ENCODE measurements around the gene PLEK. TPM values are rescaled to one million over a fixed set of nuclear protein-coding genes. Genes with fewer than 3 reads are reported as not detected.
"Not testable (repeated sequence)": the region's sequence is repeated elsewhere in the genome, so short reads cannot be mapped to it uniquely, and the experiment has no call there.

Gene PLEK
- total RNA-seq, 2 experiments from 2014 or later, result 0.60 to 0.89 TPM

GRCh38 chr2:68372485-68372884, 7.4 kb downstream of the PLEK start:
- Mint-ChIP-seq H3K27me3 (peaks cover 14% of the 10 kb centered on the region), H3K9me3 (ENCODE audit: low read depth) (no peaks in the 10 kb centered on the region), H3K4me3 (no peak overlapping the region), H3K36me3 (ENCODE audit: low read depth) (no peaks in the 10 kb centered on the region), H3K27ac (no peak overlapping the region), H3K4me1 (peaks cover 4% of the 10 kb centered on the region)
- no peak for ATAC-seq
- DNase-seq, result no peak
- ChIA-PET CTCF (interaction anchor here (2.1 kb wide), 1 partner anchor 12 kb away, joined by 6 read pairs; no protein-coding TSS in a partner anchor), POLR2A (no interaction called here)
- intact Hi-C loops (cut with DNase I, micrococcal nuclease), result no loop called here

GRCh38 chr2:68374184-68374583, 9.1 kb downstream of the PLEK start:
- H3K36me3 Mint-ChIP-seq (ENCODE audit: low read depth), result no peaks in the 10 kb centered on the region
- ChIA-PET CTCF (no interaction called here), POLR2A (no interaction called here)
- DNase-seq (no peak), ATAC-seq (no peak)
- H3K4me1 Mint-ChIP-seq, result peaks cover 4% of the 10 kb centered on the region
- H3K27ac Mint-ChIP-seq, result no peak overlapping the region
- intact Hi-C loops (cut with DNase I, micrococcal nuclease), result no loop called here
- H3K9me3 Mint-ChIP-seq (ENCODE audit: low read depth), result no peaks in the 10 kb centered on the region
- H3K4me3 Mint-ChIP-seq, result no peak overlapping the region
- peaks cover 12% of the 10 kb centered on the region for H3K27me3 Mint-ChIP-seq

GRCh38 chr2:68375582-68375981, 10.5 kb downstream of the PLEK start:
- intact Hi-C loops (cut with DNase I, micrococcal nuclease), result no loop called here
- DNase-seq (no peak), ATAC-seq (no peak)
- Mint-ChIP-seq H3K9me3 (ENCODE audit: low read depth) (no peaks in the 10 kb centered on the region), H3K27ac (no peak overlapping the region), H3K27me3 (peaks cover 16% of the 10 kb centered on the region), H3K4me1 (peaks cover 13% of the 10 kb centered on the region), H3K36me3 (ENCODE audit: low read depth) (no peaks in the 10 kb centered on the region), H3K4me3 (no peak overlapping the region)
- CTCF ChIA-PET, result no interaction called here
- POLR2A ChIA-PET, result no interaction called here

GRCh38 chr2:68377137-68377780, 12.2 kb downstream of the PLEK start:
- Mint-ChIP-seq H3K9me3 (ENCODE audit: low read depth) (no peaks in the 10 kb centered on the region), H3K4me1 (peaks cover 8% of the 10 kb centered on the region), H3K27me3 (peaks cover 14% of the 10 kb centered on the region), H3K36me3 (ENCODE audit: low read depth) (no peaks in the 10 kb centered on the region), H3K27ac (no peak overlapping the region), H3K4me3 (no peak overlapping the region)
- no peak for DNase-seq
- POLR2A ChIA-PET, result no interaction called here
- ATAC-seq, result no peak
- CTCF ChIA-PET, result no interaction called here
- intact Hi-C loops (cut with DNase I, micrococcal nuclease), result no loop called here

- H3K36me3 Mint-ChIP-seq (ENCODE audit: low read depth); H3K9me3 Mint-ChIP-seq (ENCODE audit: low read depth); H3K4me3 Mint-ChIP-seq; ATAC-seq; H3K27ac Mint-ChIP-seq; DNase-seq; H3K4me1 Mint-ChIP-seq; intact Hi-C loops (cut with DNase I, micrococcal nuclease): not testable (repeated sequence)
- CTCF ChIA-PET, result interaction anchor here (0.6 to 1.6 kb wide), 4 partner anchors 9 to 62 kb away, joined by 3 to 11 read pairs (median 4); no protein-coding TSS in a partner anchor
- POLR2A ChIA-PET, result interaction anchor here (0.6 kb wide), 1 partner anchor 31 kb away, joined by 3 read pairs; no protein-coding TSS in a partner anchor
- H3K27me3 Mint-ChIP-seq, result peaks cover 12% of the 10 kb centered on the region
Observed at GRCh38 chr2:68378779-68379178, 13.7 kb downstream of the PLEK start.

- ChIA-PET POLR2A (interaction anchor here (0.6 kb wide), 1 partner anchor 30 kb away, joined by 3 read pairs; no protein-coding TSS in a partner anchor), CTCF (interaction anchor here (0.6 to 1.6 kb wide), 4 partner anchors 9 to 62 kb away, joined by 3 to 11 read pairs (median 4); no protein-coding TSS in a partner anchor)
- ATAC-seq (peak; percentile 93), DNase-seq (peak; percentile 46)
- Mint-ChIP-seq H3K9me3 (ENCODE audit: low read depth) (no peaks in the 10 kb centered on the region), H3K4me3 (no peak overlapping the region), H3K36me3 (ENCODE audit: low read depth) (no peaks in the 10 kb centered on the region), H3K27ac (peak overlapping the region; percentile 44), H3K4me1 (peaks cover 8% of the 10 kb centered on the region), H3K27me3 (peaks cover 12% of the 10 kb centered on the region)
- intact Hi-C loops (cut with DNase I, micrococcal nuclease), result no loop called here
Observed at GRCh38 chr2:68379184-68379708, 14.2 kb downstream of the PLEK start.

GRCh38 chr2:68383778-68384177, 18.7 kb downstream of the PLEK start:
- intact Hi-C loops (cut with DNase I, micrococcal nuclease), result no loop called here
- POLR2A ChIA-PET, result no interaction called here
- H3K4me1 Mint-ChIP-seq, result peaks cover 40% of the 10 kb centered on the region

GRCh38 chr2:68384485-68385107, 19.5 kb downstream of the PLEK start:
- H3K27ac Mint-ChIP-seq, result no peak overlapping the region

More at GRCh38 chr2:68383778-68384177, 18.7 kb downstream of the PLEK start:
- Mint-ChIP-seq H3K9me3 (ENCODE audit: low read depth) (no peaks in the 10 kb centered on the region), H3K4me3 (no peak overlapping the region), H3K27ac (no peak overlapping the region), H3K36me3 (ENCODE audit: low read depth) (no peaks in the 10 kb centered on the region), H3K27me3 (peaks cover 6% of the 10 kb centered on the region)
- CTCF ChIA-PET, result no interaction called here
- ATAC-seq (no peak), DNase-seq (no peak)

GRCh38 chr2:68385220-68385906, 20.3 kb downstream of the PLEK start:
- H3K36me3 Mint-ChIP-seq (ENCODE audit: low read depth), result no peaks in the 10 kb centered on the region
- intact Hi-C loops (cut with DNase I, micrococcal nuclease), result no loop called here
- H3K27me3 Mint-ChIP-seq, result no peaks in the 10 kb centered on the region
- CTCF ChIA-PET, result interaction anchor here (2.2 kb wide), 1 partner anchor 56 kb away, joined by 9 read pairs; no protein-coding TSS in a partner anchor
- H3K9me3 Mint-ChIP-seq (ENCODE audit: low read depth), result no peaks in the 10 kb centered on the region
- ATAC-seq (peak; percentile 74), DNase-seq (peak; percentile 59)
- H3K4me3 Mint-ChIP-seq, result no peak overlapping the region
- POLR2A ChIA-PET, result interaction anchor here (0.6 to 0.7 kb wide), 2 partner anchors 166 to 210 kb away, joined by 3 to 4 read pairs; no protein-coding TSS in a partner anchor
- no peak overlapping the region for H3K27ac Mint-ChIP-seq
- peaks cover 35% of the 10 kb centered on the region for H3K4me1 Mint-ChIP-seq

More at GRCh38 chr2:68384485-68385107, 19.5 kb downstream of the PLEK start:
- H3K4me3 Mint-ChIP-seq, result no peak overlapping the region
- H3K27me3 Mint-ChIP-seq, result peaks cover 4% of the 10 kb centered on the region
- intact Hi-C loops (cut with DNase I, micrococcal nuclease), result no loop called here
- ChIA-PET POLR2A (no interaction called here), CTCF (no interaction called here)
- no peak for DNase-seq
- ATAC-seq, result no peak
- peaks cover 39% of the 10 kb centered on the region for H3K4me1 Mint-ChIP-seq
- no peaks in the 10 kb centered on the region for H3K36me3 Mint-ChIP-seq (ENCODE audit: low read depth)
- H3K9me3 Mint-ChIP-seq (ENCODE audit: low read depth), result no peaks in the 10 kb centered on the region

GRCh38 chr2:68385907-68386287, 20.8 kb downstream of the PLEK start:
- Mint-ChIP-seq H3K4me1 (peaks cover 35% of the 10 kb centered on the region), H3K4me3 (no peak overlapping the region), H3K9me3 (ENCODE audit: low read depth) (no peaks in the 10 kb centered on the region), H3K27me3 (no peaks in the 10 kb centered on the region), H3K36me3 (ENCODE audit: low read depth) (no peaks in the 10 kb centered on the region), H3K27ac (no peak overlapping the region)
- DNase-seq (no peak), ATAC-seq (no peak)
- ChIA-PET CTCF (interaction anchor here (0.6 to 2.2 kb wide), 3 partner anchors 54 to 94 kb away, joined by 3 to 9 read pairs (median 3); no protein-coding TSS in a partner anchor), POLR2A (interaction anchor here (0.7 kb wide), 1 partner anchor 166 kb away, joined by 4 read pairs; no protein-coding TSS in a partner anchor)
- intact Hi-C loops (cut with DNase I, micrococcal nuclease), result no loop called here

- Mint-ChIP-seq H3K36me3 (ENCODE audit: low read depth) (no peaks in the 10 kb centered on the region), H3K4me3 (no peak overlapping the region), H3K27me3 (peaks cover 2% of the 10 kb centered on the region), H3K27ac (no peak overlapping the region), H3K4me1 (peaks cover 35% of the 10 kb centered on the region), H3K9me3 (ENCODE audit: low read depth) (no peaks in the 10 kb centered on the region)
- no peak for DNase-seq
- intact Hi-C loops (cut with DNase I, micrococcal nuclease), result no loop called here
- no peak for ATAC-seq
- CTCF ChIA-PET, result interaction anchor here (0.6 to 2.2 kb wide), 4 partner anchors 26 to 95 kb away, joined by 3 to 9 read pairs (median 4); no protein-coding TSS in a partner anchor
- POLR2A ChIA-PET, result no interaction called here
Observed at GRCh38 chr2:68386365-68386764, 21.3 kb downstream of the PLEK start.
